GM21447 (cell line): ENCODE measurements around the gene DMTF1.
"Not testable (repeated sequence)": the region's sequence is repeated elsewhere in the genome, so short reads cannot be mapped to it uniquely, and the experiment has no call there.

ENCODE experiments used
- ATAC-seq: cut with Tn5 transposase; IDR thresholded peaks from one replicate; pipeline ENCODE4 v1.9.1; 2021; ENCODE audit not compliant: unreplicated experiment

The DMTF1 gene

GRCh38 chr7:87152112-87152896 lies at the start of gene DMTF1:
DMTF1 (plus strand) TSS chr7:87152453; CDS start chr7:87164942, 12,489 bp downstream.
- peak; percentile 77 for ATAC-seq

- no peak for ATAC-seq
Measured at GRCh38 chr7:87105401-87105800, 46.9 kb upstream of the DMTF1 start.

GRCh38 chr7:87106974-87107612 lies 45.2 kb upstream of the DMTF1 start:
- ATAC-seq = no peak

GRCh38 chr7:87107949-87108776 lies 44.1 kb upstream of the DMTF1 start:
- no peak for ATAC-seq

GRCh38 chr7:87110778-87111177 lies 41.5 kb upstream of the DMTF1 start:
- no peak for ATAC-seq

- ATAC-seq = no peak
Measured at GRCh38 chr7:87111877-87112276, 40.4 kb upstream of the DMTF1 start.

GRCh38 chr7:87113077-87113476 lies 39.2 kb upstream of the DMTF1 start:
- ATAC-seq = no peak

- not testable (repeated sequence) for ATAC-seq
Measured at GRCh38 chr7:87113904-87114303, 38.3 kb upstream of the DMTF1 start.

- ATAC-seq = not testable (repeated sequence)
Measured at GRCh38 chr7:87115772-87116171, 36.5 kb upstream of the DMTF1 start.

- ATAC-seq = no peak
Measured at GRCh38 chr7:87116315-87116714, 35.9 kb upstream of the DMTF1 start.

- no peak for ATAC-seq
Measured at GRCh38 chr7:87119581-87119980, 32.7 kb upstream of the DMTF1 start.

- ATAC-seq = no peak
Measured at GRCh38 chr7:87123105-87123504, 29.1 kb upstream of the DMTF1 start.

GRCh38 chr7:87127019-87127418 lies 25.2 kb upstream of the DMTF1 start:
- ATAC-seq = no peak

- no peak for ATAC-seq
Measured at GRCh38 chr7:87128861-87129267, 23.4 kb upstream of the DMTF1 start.

- no peak for ATAC-seq
Measured at GRCh38 chr7:87129332-87129731, 22.9 kb upstream of the DMTF1 start.

- ATAC-seq = peak; percentile 100
Measured at GRCh38 chr7:87129848-87130247, 22.4 kb upstream of the DMTF1 start.

GRCh38 chr7:87131771-87132170 lies 20.5 kb upstream of the DMTF1 start:
- no peak for ATAC-seq

- ATAC-seq = no peak
Measured at GRCh38 chr7:87137271-87137670, 15.0 kb upstream of the DMTF1 start.

- ATAC-seq = no peak
Measured at GRCh38 chr7:87139514-87139913, 12.7 kb upstream of the DMTF1 start.

- ATAC-seq = no peak
Measured at GRCh38 chr7:87140271-87140748, 11.9 kb upstream of the DMTF1 start.

- peak; percentile 99 for ATAC-seq
Measured at GRCh38 chr7:87144173-87144657, 8.0 kb upstream of the DMTF1 start.
